NCI-H1694 treated with DMSO at 0.1 percent for 48 hours (cell line): ENCODE data around the gene EFCAB13.
"Not testable (repeated sequence)": the region's sequence is repeated elsewhere in the genome, so short reads cannot be mapped to it uniquely, and the experiment has no call there.

ENCODE experiments used
- DNase-seq: peaks from one replicate; lab custom pipeline; 2025; lab: John Stamatoyannopoulos, UW

The EFCAB13 gene

DNA sequence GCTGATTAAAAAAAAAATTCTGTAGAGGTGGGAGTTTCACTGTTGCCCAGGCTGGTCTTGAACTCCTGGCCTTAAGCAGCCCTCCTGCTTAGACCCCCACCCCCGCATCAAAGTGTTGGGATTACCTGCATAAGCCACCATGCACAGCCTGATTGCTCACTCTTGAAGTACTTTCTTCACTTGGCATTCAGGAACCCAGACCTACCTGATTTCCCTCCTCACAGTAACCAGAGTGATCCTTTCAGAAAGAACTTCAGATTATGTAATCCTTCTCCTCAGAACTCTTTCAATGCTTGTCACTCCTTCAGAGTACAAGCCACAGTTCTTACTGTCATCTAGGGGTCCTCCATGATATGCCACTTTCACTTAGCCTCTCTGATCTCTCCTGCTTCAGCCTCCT lies 1.4 kb downstream of the EFCAB13 start:
- DNase-seq, result no peak

DNA sequence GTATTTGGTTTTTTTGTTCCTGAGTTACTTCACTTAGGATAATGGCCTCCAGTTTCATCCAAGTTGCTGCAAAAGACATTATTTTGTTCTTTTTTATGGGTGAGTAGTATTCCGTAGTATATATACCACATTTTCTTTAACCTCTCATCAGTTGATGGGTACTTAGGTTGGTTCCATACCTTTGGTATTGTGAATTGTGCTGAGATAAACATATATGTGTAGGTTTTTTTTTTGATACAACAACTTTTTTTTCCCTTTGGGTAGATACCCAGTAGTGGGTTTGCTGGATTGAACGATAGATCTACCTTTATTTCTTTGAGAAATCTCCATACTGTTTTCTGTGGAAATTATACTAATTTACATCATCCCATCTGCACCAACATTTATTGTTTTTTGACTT lies 6.8 kb downstream of the EFCAB13 start:
- DNase-seq, result no peak

DNA sequence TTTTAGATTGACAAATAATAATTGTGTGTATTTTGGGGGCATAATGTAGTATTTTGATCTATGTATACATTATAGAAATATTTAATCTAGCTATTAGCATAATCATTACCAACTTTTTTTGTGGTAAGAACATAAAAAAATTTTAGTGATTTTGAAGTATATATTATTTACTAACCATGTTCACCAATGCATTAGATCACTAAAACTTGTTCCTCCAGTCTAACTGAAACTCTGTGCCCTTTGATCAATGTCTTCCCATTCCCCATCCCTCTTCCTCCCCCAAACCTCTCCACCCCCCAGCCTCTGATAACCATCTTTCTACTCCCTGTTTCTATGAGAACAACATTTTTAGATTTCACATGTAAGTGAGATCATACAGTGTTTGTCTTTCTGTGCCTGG lies 8.5 kb downstream of the EFCAB13 start:
- DNase-seq, result no peak

DNA sequence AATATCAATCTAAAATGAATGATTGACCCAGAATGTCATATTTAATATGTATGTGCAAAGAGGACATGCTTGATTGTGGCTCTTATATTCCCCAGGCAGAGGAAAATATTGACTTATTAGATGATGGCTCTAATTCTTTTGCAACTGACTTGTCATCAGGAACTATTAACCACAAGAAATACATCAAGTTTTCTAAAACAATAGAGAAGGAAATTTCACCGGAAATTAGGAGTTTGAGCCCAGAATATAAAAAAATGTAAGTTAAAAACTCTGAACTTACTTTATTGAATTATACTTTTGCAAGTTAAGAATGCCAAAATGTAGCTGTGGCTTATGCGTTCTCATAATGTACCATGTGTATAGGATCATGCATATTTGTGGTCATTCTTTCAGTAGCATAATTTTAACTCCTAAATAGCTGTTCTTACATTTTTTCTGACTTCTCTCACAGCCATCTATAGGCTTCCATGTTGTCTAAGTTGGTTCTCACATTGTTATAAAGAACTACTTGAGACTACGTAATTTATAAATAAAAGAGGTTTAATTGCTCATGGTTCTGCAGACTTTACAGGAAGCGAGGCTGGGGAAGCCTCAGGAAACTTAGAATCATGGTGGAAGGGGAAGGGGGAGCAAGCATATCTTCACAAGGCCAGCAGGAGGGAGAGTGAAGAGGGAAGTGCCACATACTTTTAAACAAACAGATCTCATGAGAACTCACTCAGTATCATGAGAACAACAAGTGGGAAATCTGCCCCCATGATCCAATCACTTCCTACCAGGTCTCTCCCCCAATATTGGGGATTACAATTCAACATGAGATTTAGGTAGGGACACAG lies 11.6 kb downstream of the EFCAB13 start:
- no peak for DNase-seq

DNA sequence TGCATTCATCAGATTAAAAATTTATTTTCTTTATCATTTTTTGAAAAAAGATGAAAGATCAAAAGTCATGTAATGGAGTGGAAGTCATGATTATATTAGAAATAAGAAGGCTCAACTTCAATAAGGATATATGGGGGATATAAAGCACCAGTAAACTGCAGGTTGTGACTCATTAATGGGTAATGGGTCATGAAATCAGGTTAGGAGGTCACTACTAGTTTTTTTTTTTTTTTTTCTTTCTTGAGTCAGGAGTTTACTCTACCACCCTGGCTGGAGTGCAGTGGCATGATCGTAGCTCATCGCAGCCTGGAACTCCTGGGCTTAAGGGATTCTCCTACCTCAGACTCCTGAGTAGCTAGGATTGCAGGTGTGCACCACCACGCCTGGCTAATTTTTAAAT lies 14.3 kb downstream of the EFCAB13 start:
- DNase-seq, result no peak

DNA sequence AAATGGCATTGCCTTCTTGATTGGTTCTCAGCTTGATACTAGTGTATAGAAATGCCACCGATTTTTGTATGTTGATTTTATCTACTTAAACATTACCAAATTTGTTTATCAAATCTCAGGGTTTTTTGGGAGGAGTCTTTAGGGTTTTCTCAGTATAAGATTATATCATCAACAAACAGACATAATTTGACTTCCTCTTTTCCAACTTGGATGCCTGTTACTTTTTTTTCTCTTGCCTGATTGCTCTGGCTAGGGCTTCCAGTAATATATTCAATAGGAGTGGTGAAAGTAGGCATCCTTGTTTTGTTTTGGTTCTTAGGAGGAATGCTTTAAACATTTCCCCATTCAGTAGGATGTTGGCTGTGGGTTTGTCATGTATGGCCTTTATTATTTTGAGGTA lies 29.1 kb downstream of the EFCAB13 start:
- no peak for DNase-seq

DNA sequence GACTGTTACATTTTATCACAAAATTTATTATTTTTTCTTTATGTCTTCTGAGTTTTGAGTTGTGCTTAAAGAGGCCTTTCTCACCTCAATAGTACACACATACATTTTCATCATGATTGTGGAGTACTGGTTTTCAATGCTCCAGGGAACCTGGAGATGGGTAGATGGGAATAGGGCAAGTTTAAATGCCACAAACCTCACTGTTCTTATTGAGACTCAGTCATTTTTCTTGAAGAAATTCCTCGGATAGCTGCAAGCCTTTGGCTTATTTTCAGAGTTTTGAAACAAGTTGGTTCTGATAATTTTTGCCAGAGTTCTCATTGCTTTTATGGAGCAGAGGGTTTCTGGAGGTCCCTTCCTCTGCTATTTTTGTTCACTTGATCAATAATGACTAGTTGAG lies 34.9 kb downstream of the EFCAB13 start:
- no peak for DNase-seq

DNA sequence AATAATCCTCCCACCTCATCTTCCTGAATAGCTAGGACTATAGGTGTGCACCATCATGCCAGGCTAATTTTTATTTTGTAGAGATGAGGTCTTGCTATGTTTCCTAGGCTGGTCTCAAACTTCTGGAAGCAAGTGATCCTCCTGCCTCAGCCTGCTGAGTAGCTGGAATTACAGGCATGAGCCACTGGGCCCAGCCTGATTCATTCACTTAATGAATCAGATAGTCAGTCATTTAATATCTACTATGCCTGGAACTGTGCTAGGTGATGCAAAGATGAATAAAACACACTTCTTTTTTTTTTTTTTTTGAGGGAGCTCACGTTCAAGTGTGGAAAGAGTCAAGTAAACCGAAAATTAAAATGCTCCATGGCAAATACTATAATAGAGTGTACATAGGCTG lies 39.4 kb downstream of the EFCAB13 start:
- no peak for DNase-seq

DNA sequence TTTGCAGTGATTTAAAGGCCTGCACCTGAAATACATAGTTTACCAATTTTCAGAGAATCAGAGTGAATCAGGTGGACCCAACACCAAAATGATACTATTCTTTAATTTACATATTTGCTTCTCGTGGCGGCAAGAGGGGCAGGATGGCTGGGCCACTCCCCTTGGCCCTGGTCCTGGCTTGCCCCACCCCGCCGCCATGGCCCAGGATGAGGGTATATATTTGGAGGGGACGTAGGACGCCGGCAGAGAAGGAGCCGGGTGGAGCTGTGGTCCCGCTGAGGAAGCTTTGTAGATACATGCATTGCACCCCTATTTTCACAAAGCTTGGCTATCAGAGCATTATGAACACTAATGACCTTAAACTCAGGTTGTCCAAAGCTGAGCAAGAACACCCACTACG lies 43.5 kb downstream of the EFCAB13 start:
- DNase-seq, result no peak

DNA sequence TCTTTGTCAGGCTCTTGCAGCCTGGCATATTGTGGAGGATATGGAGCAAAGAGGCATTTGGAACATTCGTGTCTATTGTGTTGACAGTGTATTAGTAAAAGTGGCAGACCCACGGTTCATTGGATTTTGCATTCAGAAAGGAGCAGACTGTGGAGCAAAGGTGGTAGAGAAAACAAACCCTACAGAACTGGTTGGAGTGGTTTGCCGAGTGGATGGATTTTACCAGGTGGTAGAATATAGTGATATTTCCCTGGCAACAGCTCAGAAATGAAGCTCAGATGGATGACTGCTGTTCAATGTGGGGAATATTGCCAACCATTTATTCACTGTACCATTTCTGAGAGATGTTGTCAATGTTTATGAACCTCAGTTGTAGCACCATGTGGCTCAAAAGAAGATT lies 44.5 kb downstream of the EFCAB13 start:
- peak; percentile 50 for DNase-seq

DNA sequence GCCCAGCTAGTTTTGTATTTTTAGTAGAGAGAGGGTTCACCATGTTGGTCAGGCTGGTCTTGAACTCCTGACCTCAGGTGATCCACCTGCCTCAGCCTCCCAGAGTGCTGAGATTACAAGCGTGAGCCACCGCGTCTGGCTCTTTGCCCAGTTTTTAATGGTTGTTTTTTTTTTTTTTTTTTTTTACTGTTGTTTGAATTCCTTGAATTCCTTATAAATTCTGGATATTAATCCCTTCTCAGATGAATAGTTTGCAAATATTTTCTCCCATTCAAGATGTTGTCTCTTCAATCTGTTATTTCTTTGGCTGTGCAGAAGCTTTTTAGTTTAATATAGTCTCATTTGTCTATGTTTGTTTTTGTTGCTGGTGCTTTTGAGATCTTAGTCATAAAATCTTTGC lies 47.1 kb downstream of the EFCAB13 start:
- DNase-seq, result not testable (repeated sequence)

DNA sequence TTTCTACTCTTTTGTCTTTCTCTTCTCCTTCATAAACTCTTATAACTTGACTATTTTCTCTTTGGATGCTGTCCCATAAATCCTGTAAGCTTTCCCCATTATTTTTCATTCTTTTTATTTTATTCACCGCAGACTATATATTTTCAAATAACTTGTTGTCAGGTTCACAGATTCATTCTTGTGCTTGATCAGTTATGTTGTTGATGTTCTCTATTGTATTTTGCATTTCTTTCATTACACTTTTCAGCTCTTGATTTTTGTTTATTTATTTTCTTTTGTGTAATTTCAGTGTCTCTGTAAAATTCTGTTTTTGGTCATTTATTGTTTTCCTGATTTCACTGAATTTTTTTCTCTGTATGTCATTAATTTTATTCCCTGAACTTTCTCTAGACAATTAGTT lies 49.2 kb downstream of the EFCAB13 start:
- no peak for DNase-seq

DNA sequence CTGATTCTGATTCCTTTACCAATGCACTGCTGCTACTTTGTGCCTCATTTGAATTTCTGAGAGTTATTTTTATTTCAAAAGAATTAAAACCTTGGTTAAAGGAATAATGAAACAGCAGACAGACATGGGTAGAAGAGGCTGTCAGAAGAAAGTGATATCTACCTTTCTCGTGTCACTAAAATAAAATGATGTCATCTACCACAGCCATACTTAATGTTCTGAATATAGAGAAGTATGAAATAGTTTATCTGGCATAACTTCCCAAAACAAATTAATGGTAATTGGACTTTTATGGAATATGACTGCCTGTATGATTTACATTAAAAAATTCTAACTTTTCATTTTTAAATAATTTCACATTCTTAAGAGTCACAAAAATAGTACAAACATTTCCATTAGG lies 52.5 kb downstream of the EFCAB13 start:
- no peak for DNase-seq

DNA sequence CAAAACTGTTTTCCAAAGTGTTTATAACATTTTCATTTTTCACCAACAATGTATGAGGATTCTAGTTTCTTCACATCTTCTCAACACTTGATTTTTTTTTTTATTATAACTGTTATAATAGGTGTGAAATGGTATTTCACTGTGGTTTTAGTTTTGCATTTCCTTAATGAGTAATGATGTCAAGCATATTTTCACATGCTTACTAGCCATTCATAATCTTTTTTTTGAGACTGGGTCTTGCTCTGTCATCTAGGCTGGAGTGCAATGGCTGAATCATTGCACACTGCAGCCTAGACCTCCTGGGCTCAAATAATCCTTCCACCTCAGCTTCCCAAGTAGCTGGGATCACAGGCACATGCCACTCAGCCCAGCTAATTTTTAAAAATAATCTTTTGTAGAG lies 65.1 kb downstream of the EFCAB13 start:
- no peak for DNase-seq

DNA sequence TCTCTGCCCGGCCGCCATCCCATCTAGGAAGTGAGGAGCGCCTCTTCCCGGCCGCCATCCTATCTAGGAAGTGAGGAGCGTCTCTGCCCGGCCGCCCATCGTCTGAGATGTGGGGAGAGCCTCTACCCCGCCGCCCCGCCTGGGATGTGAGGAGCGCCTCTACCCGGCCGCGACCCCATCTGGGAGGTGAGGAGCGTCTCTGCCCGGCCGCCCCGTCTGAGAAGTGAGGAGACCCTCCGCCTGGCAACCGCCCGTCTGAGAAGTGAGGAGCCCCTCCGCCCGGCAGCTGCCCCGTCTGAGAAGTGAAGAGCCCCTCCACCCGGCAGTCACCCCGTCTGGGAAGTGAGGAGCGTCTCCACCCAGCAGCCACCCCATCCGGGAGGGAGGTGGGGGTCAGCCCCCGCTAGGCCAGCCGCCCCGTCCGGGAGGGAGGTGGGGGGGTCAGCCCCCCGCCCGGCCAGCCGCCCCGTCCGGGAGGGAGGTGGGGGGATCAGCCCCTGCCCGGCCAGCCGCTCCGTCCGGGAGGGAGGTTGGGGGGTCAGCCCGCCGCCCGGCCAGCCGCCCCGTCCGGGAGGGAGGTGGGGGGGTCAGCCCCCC lies 73.9 kb downstream of the EFCAB13 start:
- not testable (repeated sequence) for DNase-seq

DNA sequence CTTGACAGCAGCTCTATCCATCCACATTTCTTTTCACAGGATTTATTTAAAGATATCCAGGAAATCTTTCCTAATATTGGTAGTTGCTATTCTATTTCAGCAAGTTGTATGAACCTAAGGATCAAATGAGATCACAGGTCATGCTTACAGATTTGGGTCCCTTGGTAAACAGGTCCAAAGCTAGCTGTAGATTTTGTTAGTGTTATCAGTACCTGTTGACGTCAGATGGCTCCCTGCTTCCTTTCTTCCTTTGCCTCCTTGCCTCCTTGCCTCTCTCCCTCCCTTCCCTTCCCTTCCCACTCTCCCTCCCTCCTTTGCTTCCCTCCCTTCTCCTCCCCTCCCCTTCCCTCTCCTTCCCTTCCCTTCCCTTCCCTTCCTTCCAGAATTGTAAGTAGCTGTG lies 76.6 kb downstream of the EFCAB13 start:
- DNase-seq, result no peak

DNA sequence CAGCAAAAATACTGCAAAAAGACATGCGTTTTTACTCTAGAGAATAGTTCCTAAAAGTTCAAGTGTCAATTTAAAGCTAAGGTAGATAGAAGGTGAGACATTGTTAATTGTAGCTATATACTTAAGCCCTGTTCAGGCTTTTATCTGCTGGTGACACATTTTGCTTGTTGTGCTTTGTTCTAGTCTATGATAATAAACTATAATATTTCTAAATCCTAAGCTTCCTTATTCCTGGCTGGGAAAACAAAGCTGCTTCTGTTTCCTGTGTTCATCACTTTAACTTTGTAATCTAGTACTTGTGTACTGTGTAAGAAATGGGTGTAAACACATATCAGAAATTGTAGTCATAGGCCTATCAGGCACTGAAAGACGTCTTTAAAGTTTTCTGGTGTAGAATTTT lies 77.3 kb downstream of the EFCAB13 start:
- no peak for DNase-seq

DNA sequence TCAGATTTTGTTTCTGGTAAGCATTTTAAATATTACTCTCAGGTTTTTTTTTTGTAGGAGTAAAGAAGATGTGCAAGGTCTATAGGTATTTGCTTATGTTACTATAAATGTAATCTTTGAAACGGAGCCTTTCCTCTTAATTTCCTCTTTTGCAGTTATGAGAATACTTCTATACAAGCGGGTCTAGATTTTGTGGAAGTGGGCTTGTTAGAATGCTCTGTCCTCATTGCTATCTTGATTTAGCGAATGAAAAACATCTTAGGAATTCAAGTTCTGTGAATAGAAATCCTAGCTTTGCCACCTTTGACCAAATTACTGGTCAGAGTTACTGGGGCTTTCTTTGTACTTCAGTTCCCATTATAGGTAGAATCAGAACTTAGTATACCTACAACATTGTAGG lies 80.3 kb downstream of the EFCAB13 start:
- DNase-seq, result no peak

DNA sequence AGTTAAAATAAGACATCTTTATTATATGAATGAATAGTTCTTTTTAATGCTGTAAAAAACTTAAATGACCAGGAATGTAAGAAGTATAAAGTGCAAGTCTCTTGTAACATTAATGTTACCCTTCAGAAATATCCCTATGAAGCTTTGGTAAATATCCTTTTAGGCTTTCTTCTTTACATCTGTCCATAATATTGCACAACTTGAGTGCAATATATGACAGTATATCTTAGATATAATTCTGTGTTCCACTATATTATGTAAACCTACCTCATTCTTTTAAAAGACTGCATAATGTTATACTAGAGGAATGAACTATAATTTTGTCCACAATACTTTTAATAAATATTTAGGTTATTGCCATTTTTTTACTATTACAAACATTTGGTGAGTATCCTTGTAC lies 81.1 kb downstream of the EFCAB13 start:
- no peak for DNase-seq

DNA sequence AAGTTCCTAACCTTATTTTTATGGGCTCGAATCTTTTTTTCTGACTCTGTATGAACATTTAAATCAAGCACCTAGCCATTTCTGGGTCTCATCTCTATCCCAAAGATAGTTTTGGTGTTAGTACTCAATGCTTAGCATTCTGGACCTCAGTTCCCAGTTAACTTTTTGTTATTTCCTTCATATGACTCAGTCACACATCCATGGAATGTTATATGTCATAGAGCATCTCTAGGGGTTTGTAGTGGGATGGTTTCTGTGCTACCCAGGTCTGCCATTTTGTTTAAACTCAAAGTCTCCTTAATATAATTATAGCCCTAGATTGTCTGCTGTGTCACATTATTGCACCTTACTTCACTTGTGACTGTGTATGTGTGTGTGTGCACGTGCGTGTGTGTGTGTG lies 90.1 kb downstream of the EFCAB13 start:
- DNase-seq, result no peak

DNA sequence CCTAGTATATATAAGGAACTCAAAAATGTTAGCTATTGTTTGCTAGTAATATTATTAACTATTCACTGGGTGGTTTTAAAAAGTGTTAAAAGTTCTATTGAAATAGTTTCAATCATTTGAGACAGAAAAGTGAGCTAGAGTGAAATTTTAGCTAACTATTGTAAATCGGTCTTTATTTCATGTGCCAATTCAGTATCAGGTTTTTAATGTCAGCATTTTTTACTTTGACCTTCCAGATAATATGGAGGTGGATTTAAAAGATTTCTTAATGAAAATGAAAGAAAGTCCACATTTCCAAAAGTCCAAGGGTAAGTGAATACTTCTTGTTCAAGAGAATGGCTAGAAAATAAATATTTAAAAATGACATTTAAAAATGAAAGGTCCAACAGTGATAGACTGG lies 90.9 kb downstream of the EFCAB13 start:
- no peak for DNase-seq

DNA sequence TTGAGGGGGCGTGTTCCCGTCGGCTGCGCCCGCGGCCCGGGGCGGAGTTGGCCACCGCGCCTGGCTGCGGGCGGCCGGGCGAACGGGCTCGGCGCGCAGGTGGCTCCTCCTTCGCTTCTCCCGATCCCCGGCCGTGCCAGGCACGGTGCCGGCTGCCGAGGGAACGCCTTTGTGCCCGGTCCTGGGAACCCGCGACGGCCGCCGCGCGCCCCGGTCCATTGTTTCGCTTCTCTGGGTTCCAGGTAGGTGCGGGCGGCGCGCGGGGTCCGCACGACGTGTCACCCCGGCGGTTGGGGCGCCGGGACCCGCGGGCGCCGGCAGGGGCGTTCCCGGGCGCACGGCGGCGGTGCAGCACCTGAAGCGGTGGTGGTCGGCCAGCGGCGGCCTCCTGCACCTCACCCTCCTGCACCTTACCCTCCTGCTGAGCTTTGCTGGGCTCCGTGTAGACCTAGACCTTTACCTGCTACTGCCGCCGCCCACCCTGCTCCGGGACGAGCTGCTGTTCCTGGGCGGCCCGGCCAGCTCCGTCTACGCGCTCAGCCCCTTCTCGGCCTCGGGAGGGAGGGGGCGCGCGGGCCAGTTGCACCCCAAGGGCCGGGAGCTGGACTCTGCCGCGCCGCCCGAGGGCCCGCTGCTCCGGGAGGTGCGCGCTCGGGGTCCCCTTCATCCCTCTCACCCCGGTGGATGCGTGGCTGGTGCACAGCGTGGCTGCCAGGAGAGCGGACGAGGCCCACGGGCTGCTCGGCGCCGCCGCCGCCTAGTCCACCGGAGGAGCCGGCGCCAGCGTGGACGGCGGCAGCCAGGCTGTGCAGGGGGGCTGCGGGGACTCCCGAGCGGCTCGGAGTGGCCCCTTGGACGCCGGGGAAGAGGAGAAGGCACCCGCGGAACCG lies 99.9 kb downstream of the EFCAB13 start:
- no peak for DNase-seq

DNA sequence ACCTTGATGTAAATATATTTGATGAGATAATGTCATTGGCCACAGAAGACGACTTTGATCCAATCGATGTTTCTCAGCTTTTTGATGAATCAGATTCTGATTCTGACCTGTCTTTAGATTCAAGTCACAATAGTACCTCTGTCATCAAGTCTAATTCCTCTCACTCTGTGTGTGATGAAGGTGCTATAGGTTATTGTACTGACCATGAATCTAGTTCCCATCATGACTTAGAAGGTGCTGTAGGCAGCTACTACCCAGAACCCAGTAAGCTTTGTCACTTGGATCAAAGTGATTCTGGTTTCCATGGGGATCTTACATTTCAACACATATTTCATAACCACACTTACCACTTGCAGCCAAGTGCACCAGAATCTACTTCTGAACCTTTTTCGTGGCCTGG lies 101.5 kb downstream of the EFCAB13 start:
- not testable (repeated sequence) for DNase-seq
